Measurements from ENCODE around the gene MMP20. TPM values are rescaled to one million over a fixed set of nuclear protein-coding genes. Genes with fewer than 3 reads are reported as not detected.

The MMP20 gene
- polyA plus RNA-seq, 1 experiment, result not detected

DNA sequence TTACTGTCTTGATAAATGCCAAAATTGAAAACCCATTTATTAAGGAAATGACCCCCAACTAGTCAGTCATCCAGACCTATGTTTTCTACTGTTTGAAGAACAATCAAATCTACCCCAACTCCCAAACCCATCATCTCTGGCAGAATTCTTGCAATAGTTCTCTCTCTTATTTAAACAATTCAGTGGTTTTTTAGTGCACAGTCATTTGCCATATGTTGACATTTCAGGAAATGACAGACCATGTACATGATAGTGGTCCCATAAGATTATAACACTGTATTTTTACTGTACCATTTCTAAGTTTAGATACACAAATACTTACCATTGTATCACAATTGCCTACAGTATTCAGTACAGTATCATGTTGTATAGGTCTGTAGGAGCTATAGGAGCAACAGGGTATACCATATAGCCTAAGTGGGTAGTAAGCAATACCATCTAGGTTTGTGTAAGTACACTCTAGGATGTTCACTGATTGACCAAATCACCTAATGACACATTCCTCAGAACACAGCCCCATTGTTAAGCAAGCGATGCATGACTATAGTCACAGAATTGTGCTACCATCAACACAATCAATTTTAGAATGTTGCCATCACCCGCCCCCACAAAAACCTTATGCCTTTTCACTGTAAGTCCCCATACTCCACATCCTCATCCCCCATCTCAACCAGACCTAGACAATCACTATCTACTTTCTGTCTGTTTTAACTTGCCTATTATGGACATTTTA is 41.8 kb downstream of the MMP20 start:
- H3K9me3 ChIP-seq (ENCODE audit: control insufficient read depth, insufficient read depth, low read length), result no peaks in the 10 kb centered on the region
- H3K4me3 ChIP-seq (ENCODE audit: low read depth, low read length), result no peak overlapping the region
- no peaks in the 10 kb centered on the region for H3K27me3 ChIP-seq (ENCODE audit: control insufficient read depth, insufficient read depth, low read length)
- CTCF ChIA-PET, result no interaction called here
- POLR2A ChIA-PET, result no interaction called here
- no peak overlapping the region for H3K27ac ChIP-seq (ENCODE audit: low read depth, low read length)
- TF ChIP-seq, protein P1, sequence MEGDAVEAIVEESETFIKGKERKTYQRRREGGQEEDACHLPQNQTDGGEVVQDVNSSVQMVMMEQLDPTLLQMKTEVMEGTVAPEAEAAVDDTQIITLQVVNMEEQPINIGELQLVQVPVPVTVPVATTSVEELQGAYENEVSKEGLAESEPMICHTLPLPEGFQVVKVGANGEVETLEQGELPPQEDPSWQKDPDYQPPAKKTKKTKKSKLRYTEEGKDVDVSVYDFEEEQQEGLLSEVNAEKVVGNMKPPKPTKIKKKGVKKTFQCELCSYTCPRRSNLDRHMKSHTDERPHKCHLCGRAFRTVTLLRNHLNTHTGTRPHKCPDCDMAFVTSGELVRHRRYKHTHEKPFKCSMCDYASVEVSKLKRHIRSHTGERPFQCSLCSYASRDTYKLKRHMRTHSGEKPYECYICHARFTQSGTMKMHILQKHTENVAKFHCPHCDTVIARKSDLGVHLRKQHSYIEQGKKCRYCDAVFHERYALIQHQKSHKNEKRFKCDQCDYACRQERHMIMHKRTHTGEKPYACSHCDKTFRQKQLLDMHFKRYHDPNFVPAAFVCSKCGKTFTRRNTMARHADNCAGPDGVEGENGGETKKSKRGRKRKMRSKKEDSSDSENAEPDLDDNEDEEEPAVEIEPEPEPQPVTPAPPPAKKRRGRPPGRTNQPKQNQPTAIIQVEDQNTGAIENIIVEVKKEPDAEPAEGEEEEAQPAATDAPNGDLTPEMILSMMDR (IDR thresholded peaks at IDR 0.05; ENCODE audit: low read depth, low read length), result no peak
- DNase-seq (ENCODE audit: low read depth, low spot score), result no peak

DNA sequence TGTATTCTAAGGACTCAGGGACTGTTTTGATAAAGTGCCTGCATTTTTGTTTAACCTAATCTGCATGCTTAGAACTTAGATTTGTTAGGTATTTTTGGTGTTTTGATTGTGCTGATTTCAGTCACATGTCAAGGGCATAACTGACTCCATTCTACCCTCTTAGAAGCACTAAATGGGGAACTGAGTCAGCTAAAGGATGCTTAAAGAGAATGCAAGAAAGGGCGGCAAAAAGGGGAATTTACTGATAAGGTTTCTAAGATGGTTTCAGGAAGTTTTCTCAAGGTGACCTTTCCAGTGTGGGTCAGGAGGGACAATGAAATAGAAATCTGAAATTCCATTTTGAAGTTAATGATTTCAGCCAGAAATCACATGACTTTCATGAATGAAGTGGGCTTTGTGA is 43.0 kb downstream of the MMP20 start:
- ChIA-PET POLR2A (no interaction called here), CTCF (interaction anchor here (0.6 kb wide), 1 partner anchor 230 kb away, joined by 3 read pairs; no protein-coding TSS in a partner anchor)
- TF ChIP-seq, protein P1 (IDR thresholded peaks at IDR 0.05; ENCODE audit: low read depth, low read length), result no peak
- DNase-seq (ENCODE audit: low read depth, low spot score), result no peak
- no peaks in the 10 kb centered on the region for H3K9me3 ChIP-seq (ENCODE audit: control insufficient read depth, insufficient read depth, low read length)
- no peak overlapping the region for H3K27ac ChIP-seq (ENCODE audit: low read depth, low read length)
- H3K27me3 ChIP-seq (ENCODE audit: control insufficient read depth, insufficient read depth, low read length), result no peaks in the 10 kb centered on the region
- H3K4me3 ChIP-seq (ENCODE audit: low read depth, low read length), result no peak overlapping the region

DNA sequence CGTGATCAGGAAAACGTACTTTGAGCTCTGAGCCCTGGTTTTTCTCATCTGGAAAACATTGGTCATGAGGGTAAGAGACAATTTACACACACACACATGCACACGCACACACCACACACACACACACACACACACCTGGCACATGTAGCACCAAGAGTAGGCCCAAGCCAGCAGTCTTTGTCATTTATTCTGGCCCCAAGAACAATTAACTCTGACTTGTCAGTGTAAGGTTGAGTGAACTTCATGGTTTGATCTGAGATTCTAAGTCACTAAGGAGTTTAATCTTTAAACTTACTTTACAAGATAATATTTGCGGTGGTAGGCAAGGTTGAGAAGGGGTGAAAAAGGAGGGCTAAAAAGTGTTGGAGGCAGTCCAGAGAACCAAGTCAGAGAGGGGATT is 44.1 kb downstream of the MMP20 start:
- H3K4me3 ChIP-seq (ENCODE audit: low read depth, low read length), result no peak overlapping the region
- no peak for DNase-seq (ENCODE audit: low read depth, low spot score)
- TF ChIP-seq, protein P1 (IDR thresholded peaks at IDR 0.05; ENCODE audit: low read depth, low read length), result no peak
- H3K9me3 ChIP-seq (ENCODE audit: control insufficient read depth, insufficient read depth, low read length), result no peaks in the 10 kb centered on the region
- ChIA-PET POLR2A (no interaction called here), CTCF (interaction anchor here (1.0 kb wide), 1 partner anchor 13 kb away, joined by 3 read pairs; no protein-coding TSS in a partner anchor)
- no peaks in the 10 kb centered on the region for H3K27me3 ChIP-seq (ENCODE audit: control insufficient read depth, insufficient read depth, low read length)
- no peak overlapping the region for H3K27ac ChIP-seq (ENCODE audit: low read depth, low read length)

DNA sequence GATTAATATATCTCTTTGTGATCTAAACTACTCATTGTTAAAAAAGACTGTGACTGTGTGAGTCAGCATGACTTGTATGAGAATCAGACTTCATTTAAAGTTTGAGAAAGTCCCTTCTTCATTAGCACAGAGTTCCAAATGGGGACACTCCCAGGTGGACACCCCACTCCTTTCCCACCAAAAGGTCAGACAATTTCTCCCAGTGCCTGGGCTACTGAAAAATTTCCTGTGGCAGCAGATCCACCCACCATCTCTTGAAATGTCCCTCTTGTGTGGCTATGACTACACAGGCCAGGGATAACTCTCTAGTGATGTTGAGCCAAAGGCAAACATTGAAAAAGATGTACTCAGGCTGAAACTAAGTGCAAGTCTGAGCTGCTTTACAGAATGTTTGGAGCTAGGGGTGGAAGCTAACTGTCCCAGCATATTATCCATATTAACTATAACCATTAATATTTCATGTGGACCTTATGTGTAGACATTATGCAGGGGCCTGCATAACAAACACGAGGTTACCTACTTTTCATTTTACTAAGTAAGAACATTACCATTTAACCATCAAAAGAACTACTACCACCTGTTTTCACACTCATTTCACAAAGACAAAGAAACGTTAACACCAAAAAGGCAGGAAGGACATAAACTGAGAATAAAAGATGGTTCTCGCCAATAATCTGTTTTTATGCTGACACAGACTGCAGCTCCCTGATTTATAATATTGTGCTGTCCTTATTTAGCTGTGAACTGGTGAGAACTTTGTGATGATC is 44.8 kb downstream of the MMP20 start:
- no peak overlapping the region for H3K4me3 ChIP-seq (ENCODE audit: low read depth, low read length)
- TF ChIP-seq, protein P1 (IDR thresholded peaks at IDR 0.05; ENCODE audit: low read depth, low read length), result no peak
- no peak for DNase-seq (ENCODE audit: low read depth, low spot score)
- ChIA-PET POLR2A (no interaction called here), CTCF (interaction anchor here (1.0 kb wide), 1 partner anchor 13 kb away, joined by 3 read pairs; no protein-coding TSS in a partner anchor)
- H3K27ac ChIP-seq (ENCODE audit: low read depth, low read length), result no peak overlapping the region
- no peaks in the 10 kb centered on the region for H3K9me3 ChIP-seq (ENCODE audit: control insufficient read depth, insufficient read depth, low read length)
- no peaks in the 10 kb centered on the region for H3K27me3 ChIP-seq (ENCODE audit: control insufficient read depth, insufficient read depth, low read length)

DNA sequence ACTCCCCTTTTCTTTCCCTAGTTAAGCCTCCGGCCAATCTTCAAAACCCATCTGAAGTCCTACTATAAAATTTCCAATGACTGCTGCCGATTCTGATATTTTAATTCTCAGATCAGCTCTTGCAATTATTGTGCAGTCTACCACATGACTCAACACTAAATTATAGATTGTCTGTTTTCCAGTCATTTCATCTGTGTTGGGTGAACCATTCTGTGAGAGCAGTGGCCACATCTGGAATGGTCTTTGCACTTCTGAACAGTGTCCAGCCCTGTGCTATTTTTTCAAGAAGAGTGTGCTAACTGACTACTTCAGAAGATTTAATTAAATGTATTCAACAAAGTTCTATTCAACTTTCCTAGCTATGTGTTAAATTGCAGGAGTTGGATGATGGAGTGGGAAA is 47.4 kb downstream of the MMP20 start:
- ChIA-PET CTCF (no interaction called here), POLR2A (no interaction called here)
- TF ChIP-seq, protein P1 (IDR thresholded peaks at IDR 0.05; ENCODE audit: low read depth, low read length), result no peak
- Histone ChIP-seq H3K9me3 (ENCODE audit: control insufficient read depth, insufficient read depth, low read length) (no peaks in the 10 kb centered on the region), H3K4me3 (ENCODE audit: low read depth, low read length) (no peak overlapping the region), H3K27ac (ENCODE audit: low read depth, low read length) (no peak overlapping the region), H3K27me3 (ENCODE audit: control insufficient read depth, insufficient read depth, low read length) (no peaks in the 10 kb centered on the region)
- DNase-seq (ENCODE audit: low read depth, low spot score), result no peak
